ENCODE measurements around the gene MARVELD3. TPM values are rescaled to one million over a fixed set of nuclear protein-coding genes. Genes with fewer than 3 reads are reported as not detected.

MARVELD3 gene
- total RNA-seq, 1 donor from 2014 or later = not detected

- no peak for DNase-seq (ENCODE audit: low read depth)
Observed at GRCh38 chr16:71622088-71622487, 3.9 kb upstream of the MARVELD3 start.

- no peak for DNase-seq (ENCODE audit: low read depth)
Observed at GRCh38 chr16:71623597-71623996, 2.4 kb upstream of the MARVELD3 start.

- DNase-seq (ENCODE audit: low read depth) = no peak
Observed at GRCh38 chr16:71625113-71625850, 702 bp upstream of the MARVELD3 start.

GRCh38 chr16:71626858-71627213 is 852 bp downstream of the MARVELD3 start:
- DNase-seq (ENCODE audit: low read depth) = no peak

- DNase-seq (ENCODE audit: low read depth) = peak; percentile 49
Observed at GRCh38 chr16:71627731-71628181, 1.8 kb downstream of the MARVELD3 start.

- peak; percentile 53 for DNase-seq (ENCODE audit: low read depth)
Observed at GRCh38 chr16:71628810-71629209, 2.8 kb downstream of the MARVELD3 start.

GRCh38 chr16:71629278-71630016 is 3.5 kb downstream of the MARVELD3 start:
- DNase-seq (ENCODE audit: low read depth) = peak; percentile 49

- DNase-seq (ENCODE audit: low read depth) = no peak
Observed at GRCh38 chr16:71630808-71631207, 4.8 kb downstream of the MARVELD3 start.

- no peak for DNase-seq (ENCODE audit: low read depth)
Observed at GRCh38 chr16:71631776-71632175, 5.8 kb downstream of the MARVELD3 start.

- no peak for DNase-seq (ENCODE audit: low read depth)
Observed at GRCh38 chr16:71635632-71636031, 9.6 kb downstream of the MARVELD3 start.

GRCh38 chr16:71637398-71637797 is 11.4 kb downstream of the MARVELD3 start:
- DNase-seq (ENCODE audit: low read depth) = peak; percentile 82

GRCh38 chr16:71645450-71645849 is 19.5 kb downstream of the MARVELD3 start:
- DNase-seq (ENCODE audit: low read depth) = peak; percentile 50

- no peak for DNase-seq (ENCODE audit: low read depth)
Observed at GRCh38 chr16:71647391-71647790, 21.4 kb downstream of the MARVELD3 start.

- peak; percentile 86 for DNase-seq (ENCODE audit: low read depth)
Observed at GRCh38 chr16:71648162-71648561, 22.2 kb downstream of the MARVELD3 start.

GRCh38 chr16:71648921-71649320 is 22.9 kb downstream of the MARVELD3 start:
- DNase-seq (ENCODE audit: low read depth) = no peak

GRCh38 chr16:71649704-71650103 is 23.7 kb downstream of the MARVELD3 start:
- no peak for DNase-seq (ENCODE audit: low read depth)

- peak; percentile 41 for DNase-seq (ENCODE audit: low read depth)
Observed at GRCh38 chr16:71658771-71659170, 32.8 kb downstream of the MARVELD3 start.

GRCh38 chr16:71659471-71659870 is 33.5 kb downstream of the MARVELD3 start:
- no peak for DNase-seq (ENCODE audit: low read depth)

- DNase-seq (ENCODE audit: low read depth) = no peak
Observed at GRCh38 chr16:71666264-71666663, 40.3 kb downstream of the MARVELD3 start.

- DNase-seq (ENCODE audit: low read depth) = no peak
Observed at GRCh38 chr16:71666928-71667707, 41.1 kb downstream of the MARVELD3 start.

GRCh38 chr16:71669926-71670536 is 44.0 kb downstream of the MARVELD3 start:
- DNase-seq (ENCODE audit: low read depth) = no peak

Measured in myocyte (in vitro differentiated cells).